Smooth muscle cell (in vitro differentiated cells): ENCODE data around the gene SCGB3A1. TPM values are rescaled to one million over a fixed set of nuclear protein-coding genes. Genes with fewer than 3 reads are reported as not detected.

Experiments
- DNase-seq: peaks from one replicate; lab custom pipeline; 2025; ENCODE audit not compliant: unreplicated experiment; lab: John Stamatoyannopoulos, UW
- H2AFZ ChIP-seq: fragments of 200-600 bp; sonication (generic); 2 replicates; pipeline ENCODE4 v1.6.0; 2016; ENCODE audit warnings: antibody characterized with exemption, low read depth, mild to moderate bottlenecking
- H3F3A ChIP-seq: fragments of 200-600 bp; sonication (generic); 2 replicates; pipeline ENCODE4 v1.6.0; 2017; ENCODE audit warnings: antibody characterized with exemption, low read depth
- H3K27ac ChIP-seq: fragments of 200-600 bp; sonication (generic); 2 replicates; pipeline ENCODE4 v1.5.1; 2016; ENCODE audit warnings: low read depth, mild to moderate bottlenecking
- H3K27me3 ChIP-seq: fragments of 200-600 bp; sonication (generic); 2 replicates; pipeline ENCODE4 v1.6.1; 2016; ENCODE audit warnings: low read depth, mild to moderate bottlenecking
- H3K36me3 ChIP-seq: fragments of 200-600 bp; sonication (generic); 2 replicates; pipeline ENCODE4 v1.5.1; 2016; ENCODE audit warnings: low read depth
- H3K4me1 ChIP-seq: fragments of 200-600 bp; sonication (generic); 2 replicates; pipeline ENCODE4 v1.5.1; 2016; ENCODE audit warnings: low read depth
- H3K4me2 ChIP-seq: fragments of 200-600 bp; sonication (generic); 2 replicates; pipeline ENCODE4 v1.6.0; 2016; ENCODE audit warnings: mild to moderate bottlenecking
- H3K4me3 ChIP-seq: fragments of 200-600 bp; sonication (generic); 2 replicates; pipeline ENCODE4 v1.5.1; 2016; ENCODE audit warnings: mild to moderate bottlenecking
- H3K79me2 ChIP-seq: fragments of 200-600 bp; sonication (generic); 2 replicates; pipeline ENCODE4 v1.6.0; 2016; ENCODE audit warnings: low read depth, mild to moderate bottlenecking
- H3K9ac ChIP-seq: fragments of 200-600 bp; sonication (generic); 2 replicates; pipeline ENCODE4 v1.6.0; 2016; ENCODE audit warnings: low read depth
- H3K9me3 ChIP-seq: fragments of 200-600 bp; sonication (generic); replicated peaks from 2 replicates; pipeline ENCODE4 v1.5.1; 2016; ENCODE audit warnings: low read depth
- H4K20me1 ChIP-seq: fragments of 200-600 bp; sonication (generic); 2 replicates; pipeline ENCODE4 v1.6.0; 2016; ENCODE audit warnings: low read depth
- CTCF ChIP-seq: fragments of 200-600 bp; sonication (generic); IDR thresholded peaks from 2 replicates; pipeline ENCODE4 v1.5.1; 2017; ENCODE audit warnings: borderline replicate concordance, mild to moderate bottlenecking, antibody characterized with exemption; ENCODE audit not compliant: insufficient read depth, poor library complexity, severe bottlenecking
- WGBS: methylation state at CpG from one replicate; pipeline ENCODE4 v1.1.7; 2016; ENCODE audit warnings: low lambda C conversion rate; 5-methylcytosine and 5-hydroxymethylcytosine counted together
- polyA plus RNA-seq: library from polyadenylated mRNA; unstranded; fragments of >200 nt; fragmentation: Nextera tagmentation; extraction: Ambion mirVana; gene quantifications from 2 replicates; pipeline ENCODE4 v1.2.1, GENCODE V29; 2016
- total RNA-seq: library from RNA; depleted of rRNA; stranded (reverse); fragments of >200 nt; gene quantifications from 2 replicates; pipeline ENCODE4 v1.2.3, GENCODE V29; 2014

The SCGB3A1 gene
- total and polyA plus RNA-seq, 2 experiments from 2014 or later = not detected

- 97% methylated on average over 30 of the region's 32 CpGs for WGBS
- H3K27me3 ChIP-seq = peaks cover 19% of the 10 kb centered on the region
Measured at GRCh38 chr5:180621311-180621710, 30.0 kb upstream of the SCGB3A1 start.

GRCh38 chr5:180620014-180620413, 28.7 kb upstream of the SCGB3A1 start:
- WGBS = 97% methylated on average over 14 of the region's 14 CpGs
- no peaks in the 10 kb centered on the region for H3K9me3 ChIP-seq
- no peak overlapping the region for H3K27ac ChIP-seq
- no peaks in the 10 kb centered on the region for H3K79me2 ChIP-seq
- TF ChIP-seq CTCF = no peak
- no peak overlapping the region for H3K4me3 ChIP-seq
- no peaks in the 10 kb centered on the region for H4K20me1 ChIP-seq
- no peak overlapping the region for H2AFZ ChIP-seq
- H3K27me3 ChIP-seq = peaks cover 19% of the 10 kb centered on the region
- no peaks in the 10 kb centered on the region for H3K4me1 ChIP-seq
- H3K36me3 ChIP-seq = no peaks in the 10 kb centered on the region
- H3K4me2 ChIP-seq = no peak overlapping the region
- H3K9ac ChIP-seq = no peak overlapping the region
- DNase-seq = no peak
- no peaks in the 10 kb centered on the region for H3F3A ChIP-seq

More at GRCh38 chr5:180621311-180621710, 30.0 kb upstream of the SCGB3A1 start:
- H3K9ac ChIP-seq = no peak overlapping the region
- no peaks in the 10 kb centered on the region for H3K36me3 ChIP-seq
- H3K27ac ChIP-seq = no peak overlapping the region
- no peak overlapping the region for H3K4me3 ChIP-seq
- no peaks in the 10 kb centered on the region for H4K20me1 ChIP-seq
- no peak overlapping the region for H2AFZ ChIP-seq
- DNase-seq = no peak
- no peaks in the 10 kb centered on the region for H3K9me3 ChIP-seq
- TF ChIP-seq CTCF = no peak
- H3K4me1 ChIP-seq = no peaks in the 10 kb centered on the region
- H3F3A ChIP-seq = no peaks in the 10 kb centered on the region
- H3K4me2 ChIP-seq = no peak overlapping the region
- H3K79me2 ChIP-seq = no peaks in the 10 kb centered on the region

GRCh38 chr5:180619563-180619915, 28.2 kb upstream of the SCGB3A1 start:
- WGBS = 86% methylated on average over 22 of the region's 22 CpGs

More at GRCh38 chr5:180619563-180619915, 28.2 kb upstream of the SCGB3A1 start:
- Histone ChIP-seq H3K36me3 (no peaks in the 10 kb centered on the region), H3K27ac (no peak overlapping the region), H3K4me2 (no peak overlapping the region), H3K9me3 (no peaks in the 10 kb centered on the region), H3K4me1 (no peaks in the 10 kb centered on the region), H4K20me1 (no peaks in the 10 kb centered on the region), H3K27me3 (peaks cover 19% of the 10 kb centered on the region), H3K9ac (no peak overlapping the region), H3F3A (no peaks in the 10 kb centered on the region), H2AFZ (no peak overlapping the region), H3K4me3 (no peak overlapping the region), H3K79me2 (no peaks in the 10 kb centered on the region)
- DNase-seq = no peak
- no peak for TF ChIP-seq CTCF
